GM12874 (cell line): ENCODE measurements around the gene VSX1.

Experiments used
- CTCF ChIP-seq: IDR thresholded peaks from 2 replicates; pipeline ENCODE4 v1.5.1; 2011; ENCODE audit warnings: low read depth, mild to moderate bottlenecking, control low read depth, low read length, moderate library complexity; ENCODE audit not compliant: insufficient read depth

VSX1 gene

GRCh38 chr20:25054096-25054820 is 27.7 kb downstream of the VSX1 start:
- no peak for TF ChIP-seq CTCF

- no peak for TF ChIP-seq CTCF
These were observed 28.5 kb downstream of the VSX1 start for GRCh38 chr20:25053255-25054031.

- no peak for TF ChIP-seq CTCF
These were observed 29.4 kb downstream of the VSX1 start for GRCh38 chr20:25052255-25053194.

- TF ChIP-seq CTCF: no peak
These were observed 30.4 kb downstream of the VSX1 start for GRCh38 chr20:25051386-25052155.

- no peak for TF ChIP-seq CTCF
These were observed 31.2 kb downstream of the VSX1 start for GRCh38 chr20:25050501-25051350.

GRCh38 chr20:25050082-25050481 is 31.9 kb downstream of the VSX1 start:
- no peak for TF ChIP-seq CTCF
